IPS-20b (cell line): ENCODE results near the gene OR6B3.

Source experiments
- H3K27ac ChIP-seq: one replicate; pipeline ENCODE4 v1.5.1; 2013; ENCODE audit warnings: low read length
- H3K27me3 ChIP-seq: 2 replicates; pipeline ENCODE4 v1.6.1; 2013; ENCODE audit warnings: mild to moderate bottlenecking, low read length, inconsistent platforms; ENCODE audit not compliant: insufficient read depth
- H3K36me3 ChIP-seq: 2 replicates; pipeline ENCODE4 v1.6.1; 2013; ENCODE audit warnings: low read depth, mild to moderate bottlenecking, inconsistent platforms, low read length, moderate library complexity; ENCODE audit not compliant: insufficient read depth
- H3K4me1 ChIP-seq: 2 replicates; pipeline ENCODE4 v1.6.1; 2013; ENCODE audit warnings: mild to moderate bottlenecking, control low read depth, inconsistent platforms, low read length, moderate library complexity; ENCODE audit not compliant: insufficient read depth
- H3K4me3 ChIP-seq: 2 replicates; pipeline ENCODE4 v1.5.1; 2013; ENCODE audit warnings: mild to moderate bottlenecking, low read length, inconsistent platforms
- H3K9ac ChIP-seq: 2 replicates; pipeline ENCODE4 v1.6.1; 2013; ENCODE audit warnings: low read depth, mild to moderate bottlenecking, inconsistent platforms, low read length, moderate library complexity
- H3K9me3 ChIP-seq: 2 replicates; pipeline ENCODE4 v1.6.1; 2013; ENCODE audit warnings: mild to moderate bottlenecking, low read depth, low read length, inconsistent platforms; ENCODE audit not compliant: insufficient read depth

OR6B3 gene

DNA sequence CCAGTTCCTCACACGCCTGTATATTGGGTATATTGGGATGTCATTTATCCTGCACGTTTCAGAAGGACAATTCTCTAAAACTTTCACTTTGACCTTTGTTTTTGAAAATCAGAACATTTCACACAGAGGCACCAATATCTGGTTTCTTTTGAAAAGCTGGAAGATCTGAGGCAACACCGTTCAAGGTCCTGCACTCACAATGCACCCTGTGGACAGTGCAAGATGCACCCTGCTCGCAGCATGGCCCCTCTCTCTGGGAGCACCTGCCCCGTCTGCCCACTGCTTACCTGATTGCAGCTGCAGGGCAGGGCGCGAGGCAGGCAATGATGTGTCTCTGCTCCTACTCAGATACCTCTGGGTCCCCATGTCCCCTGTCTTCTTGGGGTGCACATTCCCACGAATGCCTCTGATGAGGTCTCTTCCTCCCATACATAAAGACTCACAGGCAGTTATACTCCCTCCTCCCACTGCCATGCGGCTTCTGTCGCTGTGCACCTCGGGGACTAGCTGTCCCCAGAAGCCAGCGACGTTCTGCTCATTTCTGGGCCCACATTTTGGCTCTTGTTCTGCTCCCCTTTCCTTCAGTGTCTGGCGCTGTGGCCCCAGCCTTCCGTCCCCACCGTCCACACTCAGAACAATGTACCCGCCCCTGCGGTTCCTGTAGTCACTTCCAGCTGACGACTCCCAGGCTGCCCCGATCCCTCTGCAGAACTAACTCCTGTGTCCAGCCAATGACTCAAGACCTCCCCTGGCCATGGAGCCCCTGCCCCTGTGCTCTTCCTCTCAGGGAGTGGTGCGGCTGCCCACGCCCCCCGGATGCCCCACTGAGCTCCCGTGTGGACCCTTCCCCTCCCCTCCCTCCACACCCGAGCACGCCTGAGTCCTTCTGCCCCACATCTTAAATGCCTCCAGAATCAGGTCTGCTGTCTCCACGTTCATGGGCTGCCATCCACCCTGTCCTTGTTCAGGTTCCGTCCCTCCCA is at the start of gene OR6B3:
TSS of gene OR6B3 (minus strand) at position 349 of the 983 bp plus-strand sequence.
- Histone ChIP-seq H3K27me3 (peaks cover 6% of the 10 kb centered on the region; the same call in 1 of the 2 replicates), H3K9me3 (no peaks in the 10 kb centered on the region), H3K9ac (no peak within 1 kb of the TSS), H3K27ac (no peak within 1 kb of the TSS), H3K4me1 (no peaks in the 10 kb centered on the region), H3K4me3 (no peak within 1 kb of the TSS), H3K36me3 (no peaks in the 10 kb centered on the region)

DNA sequence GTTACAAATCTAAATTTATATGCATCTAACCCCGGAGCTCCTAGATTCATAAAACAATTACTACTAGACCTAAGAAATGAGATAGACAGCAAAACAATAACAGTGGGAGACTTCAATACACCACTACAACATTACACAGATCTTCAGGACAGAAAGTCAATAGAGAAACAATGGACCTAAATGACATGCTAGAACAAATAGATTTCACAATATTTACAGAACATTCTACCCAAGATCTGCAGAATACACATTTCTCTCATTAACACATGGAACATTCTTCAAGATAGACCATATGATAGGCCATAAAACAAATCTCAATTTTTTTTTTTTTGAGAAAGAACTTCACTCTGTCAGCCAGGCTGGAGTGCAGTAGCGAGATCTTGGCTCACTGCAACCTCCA is 45.0 kb upstream of the OR6B3 start:
- Histone ChIP-seq H3K27me3 (peaks cover 38% of the 10 kb centered on the region), H3K36me3 (no peaks in the 10 kb centered on the region), H3K4me1 (peaks cover 3% of the 10 kb centered on the region), H3K27ac (no peak overlapping the region), H3K4me3 (no peak overlapping the region), H3K9me3 (no peaks in the 10 kb centered on the region), H3K9ac (no peak overlapping the region)

- Histone ChIP-seq H3K36me3 (no peaks in the 10 kb centered on the region), H3K9ac (no peak overlapping the region), H3K27ac (no peak overlapping the region), H3K27me3 (peaks cover 38% of the 10 kb centered on the region), H3K4me3 (peak overlapping the region; percentile 66), H3K4me1 (peaks cover 3% of the 10 kb centered on the region), H3K9me3 (no peaks in the 10 kb centered on the region)
These were observed 42.5 kb upstream of the OR6B3 start for GRCh38 chr2:240095556-240096523.

DNA sequence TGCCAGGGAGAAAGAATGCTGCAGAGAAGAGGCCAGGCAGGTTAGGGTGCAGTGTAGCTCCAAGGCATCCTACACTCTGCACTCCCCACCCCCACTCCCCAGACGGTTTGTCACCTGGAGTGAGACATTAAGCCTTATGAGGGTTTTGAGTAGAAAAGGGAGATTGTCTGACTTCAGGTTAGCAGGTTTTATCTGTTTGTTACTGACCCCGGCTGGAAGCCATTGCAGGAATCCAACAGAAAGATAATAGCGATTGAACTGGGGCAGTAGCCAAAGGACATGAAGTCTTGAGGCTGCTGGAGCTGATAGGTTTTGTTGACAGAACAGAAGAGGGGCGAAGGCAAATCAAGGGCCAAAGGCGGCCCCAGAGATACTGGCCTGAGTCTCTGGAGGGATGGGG is 36.0 kb upstream of the OR6B3 start:
- Histone ChIP-seq H3K4me1 (no peaks in the 10 kb centered on the region; the same call in 1 of the 2 replicates), H3K36me3 (no peaks in the 10 kb centered on the region), H3K4me3 (no peak overlapping the region), H3K27ac (no peak overlapping the region), H3K9ac (no peak overlapping the region), H3K9me3 (peaks cover 13% of the 10 kb centered on the region), H3K27me3 (peaks cover 4% of the 10 kb centered on the region)

DNA sequence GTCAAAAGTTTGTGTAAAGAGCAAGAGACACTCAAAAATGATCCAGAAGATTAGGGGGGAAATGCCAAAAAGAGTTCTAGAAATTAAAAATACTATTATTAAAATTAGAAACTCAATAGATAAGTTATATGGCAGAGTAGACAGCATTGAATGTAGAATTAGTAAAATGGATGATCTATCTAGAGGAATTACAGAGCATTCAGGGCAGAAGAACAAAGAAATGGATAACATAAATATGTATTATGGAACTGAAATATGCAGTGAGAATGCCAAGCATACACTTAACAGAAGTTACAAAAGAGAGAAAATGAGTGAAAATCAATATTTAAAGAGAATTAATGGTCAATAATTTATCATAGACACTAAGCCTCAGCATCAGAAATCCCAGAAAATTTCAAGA is 33.2 kb upstream of the OR6B3 start:
- H3K9me3 ChIP-seq = peaks cover 13% of the 10 kb centered on the region
- H3K4me1 ChIP-seq = no peaks in the 10 kb centered on the region; the same call in 1 of the 2 replicates
- H3K36me3 ChIP-seq = no peaks in the 10 kb centered on the region
- no peaks in the 10 kb centered on the region for H3K27me3 ChIP-seq
- H3K27ac ChIP-seq = no peak overlapping the region
- no peak overlapping the region for H3K9ac ChIP-seq
- no peak overlapping the region for H3K4me3 ChIP-seq

- H3K27me3 ChIP-seq = no peaks in the 10 kb centered on the region
- H3K9ac ChIP-seq = no peak overlapping the region
- H3K9me3 ChIP-seq = peaks cover 37% of the 10 kb centered on the region
- no peaks in the 10 kb centered on the region for H3K36me3 ChIP-seq
- no peaks in the 10 kb centered on the region for H3K4me1 ChIP-seq
- H3K4me3 ChIP-seq = no peak overlapping the region
- no peak overlapping the region for H3K27ac ChIP-seq
These were observed 25.3 kb upstream of the OR6B3 start for GRCh38 chr2:240078631-240079030.

- H3K9me3 ChIP-seq = peaks cover 37% of the 10 kb centered on the region
- H3K4me1 ChIP-seq = no peaks in the 10 kb centered on the region
- no peaks in the 10 kb centered on the region for H3K36me3 ChIP-seq
- no peak overlapping the region for H3K9ac ChIP-seq
- no peak overlapping the region for H3K4me3 ChIP-seq
- H3K27ac ChIP-seq = no peak overlapping the region
- H3K27me3 ChIP-seq = no peaks in the 10 kb centered on the region
These were observed 24.1 kb upstream of the OR6B3 start for GRCh38 chr2:240077442-240077841.

- Histone ChIP-seq H3K9ac (no peak overlapping the region), H3K9me3 (peaks cover 32% of the 10 kb centered on the region), H3K4me1 (no peaks in the 10 kb centered on the region), H3K27me3 (no peaks in the 10 kb centered on the region), H3K36me3 (no peaks in the 10 kb centered on the region), H3K4me3 (no peak overlapping the region), H3K27ac (no peak overlapping the region)
These were observed 21.2 kb upstream of the OR6B3 start for GRCh38 chr2:240074545-240074944.

- H3K4me3 ChIP-seq = no peak overlapping the region
- no peaks in the 10 kb centered on the region for H3K27me3 ChIP-seq
- H3K4me1 ChIP-seq = 0 out of 2 replicates have a peak, but pooled peaks cover 3% of the 10 kb centered on the region
These were observed 17.6 kb upstream of the OR6B3 start for GRCh38 chr2:240070907-240071306.

DNA sequence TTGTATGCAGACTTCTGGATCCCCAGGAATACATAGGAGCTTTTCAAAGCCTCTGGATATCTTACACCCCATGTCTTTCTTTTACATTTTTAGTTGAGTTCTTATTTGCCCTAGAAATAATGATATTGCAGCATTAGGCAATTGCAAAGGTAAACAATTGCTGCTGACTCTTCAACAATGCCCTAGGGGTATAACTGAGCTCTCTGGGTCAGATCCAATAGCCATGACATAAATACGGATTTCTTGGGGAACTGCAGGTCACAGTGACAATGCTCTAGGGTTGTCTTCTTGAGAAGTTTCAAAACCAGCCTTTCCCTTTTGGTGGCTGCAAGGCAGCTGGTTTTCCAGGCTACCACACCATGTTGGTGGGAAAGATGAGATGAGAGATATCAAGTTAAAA is 16.5 kb upstream of the OR6B3 start:
- no peak overlapping the region for H3K27ac ChIP-seq
- H3K27me3 ChIP-seq = no peaks in the 10 kb centered on the region
- H3K4me3 ChIP-seq = no peak overlapping the region
- no peaks in the 10 kb centered on the region for H3K9me3 ChIP-seq
- H3K36me3 ChIP-seq = no peaks in the 10 kb centered on the region
- peaks cover 9% of the 10 kb centered on the region; the same call in 1 of the 2 replicates for H3K4me1 ChIP-seq
- H3K9ac ChIP-seq = no peak overlapping the region

More at GRCh38 chr2:240070907-240071306, 17.6 kb upstream of the OR6B3 start:
- no peak overlapping the region for H3K27ac ChIP-seq
- H3K36me3 ChIP-seq = no peaks in the 10 kb centered on the region
- H3K9me3 ChIP-seq = peaks cover 3% of the 10 kb centered on the region; the same call in 1 of the 2 replicates
- H3K9ac ChIP-seq = no peak overlapping the region

- H3K36me3 ChIP-seq = no peaks in the 10 kb centered on the region
- no peak overlapping the region for H3K4me3 ChIP-seq
- no peaks in the 10 kb centered on the region for H3K9me3 ChIP-seq
- H3K4me1 ChIP-seq = peaks cover 11% of the 10 kb centered on the region; the same call in 1 of the 2 replicates
- H3K27me3 ChIP-seq = no peaks in the 10 kb centered on the region
- no peak overlapping the region for H3K9ac ChIP-seq
- H3K27ac ChIP-seq = no peak overlapping the region
These were observed 14.9 kb upstream of the OR6B3 start for GRCh38 chr2:240068193-240068592.
